ENCODE results near the gene ZNF428. TPM values are rescaled to one million over a fixed set of nuclear protein-coding genes. Genes with fewer than 3 reads are reported as not detected.

Gene ZNF428
- total and polyA plus RNA-seq, 2 experiments from 2014 or later: 21.1 to 23.9 TPM

GRCh38 chr19:43578787-43579186 is 40.6 kb downstream of the ZNF428 start:
- Histone ChIP-seq H3K4me3 (no peak overlapping the region), H2AFZ (no peak overlapping the region), H3K4me1 (ENCODE audit: insufficient read depth) (peaks cover 14% of the 10 kb centered on the region), H3K9me2 (ENCODE audit: insufficient read depth) (no peaks in the 10 kb centered on the region), H3F3A (replicated peaks; ENCODE audit: low read depth) (no peaks in the 10 kb centered on the region; the same call in 1 of the 2 replicates), H3K27ac (ENCODE audit: low read depth) (no peak overlapping the region), H3K79me2 (replicated peaks; ENCODE audit: insufficient read depth) (peaks cover 4% of the 10 kb centered on the region; the same call in 1 of the 2 replicates), H3K4me2 (no peak overlapping the region), H3K27me3 (ENCODE audit: insufficient read depth) (no peaks in the 10 kb centered on the region), H3K36me3 (ENCODE audit: insufficient read depth) (no peaks in the 10 kb centered on the region), H4K20me1 (replicated peaks; ENCODE audit: insufficient read depth) (no peaks in the 10 kb centered on the region)
- Mint-ChIP-seq H3K27me3 (ENCODE audit: insufficient read depth, low read depth, poor library complexity) (peaks cover 8% of the 10 kb centered on the region), H3K4me1 (peaks cover 29% of the 10 kb centered on the region), H3K27ac (no peak overlapping the region), H3K36me3 (ENCODE audit: low read depth) (peaks cover 6% of the 10 kb centered on the region; the same call in 2 of the 3 replicates), H3K4me3 (peak overlapping the region; percentile 92), H3K9me3 (no peaks in the 10 kb centered on the region; the same call in 2 of the 3 replicates)
- TF ChIP-seq CREB1 (CRISPR knock-in tag; IDR thresholded peaks at IDR 0.05; ENCODE audit: low read depth): no peak
- no peak for TF ChIP-seq NANOG (IDR thresholded peaks at IDR 0.05; ENCODE audit: borderline replicate concordance)
- TF ChIP-seq ZNF114 (CRISPR knock-in tag; IDR thresholded peaks at IDR 0.05): no peak
- no peak for TF ChIP-seq ZNF331 (CRISPR knock-in tag; IDR thresholded peaks at IDR 0.05; ENCODE audit: low read depth)
- TF ChIP-seq STAT1 (IDR thresholded peaks at IDR 0.05; ENCODE audit: unreplicated experiment): no peak
- DNase-seq (ENCODE audit: low spot score): no peak
- no peak for ATAC-seq

GRCh38 chr19:43575955-43576878 is 43.2 kb downstream of the ZNF428 start:
- Histone ChIP-seq H3K79me2 (replicated peaks; ENCODE audit: insufficient read depth) (peaks cover 12% of the 10 kb centered on the region; the same call in 1 of the 2 replicates), H3K4me2 (peak overlapping the region; percentile 75), H3K4me1 (ENCODE audit: insufficient read depth) (peaks cover 14% of the 10 kb centered on the region), H3K9me2 (ENCODE audit: insufficient read depth) (no peaks in the 10 kb centered on the region), H3K4me3 (peak overlapping the region; percentile 51), H4K20me1 (replicated peaks; ENCODE audit: insufficient read depth) (no peaks in the 10 kb centered on the region), H2AFZ (no peak overlapping the region), H3F3A (replicated peaks; ENCODE audit: low read depth) (no peaks in the 10 kb centered on the region; the same call in 1 of the 2 replicates), H3K27ac (ENCODE audit: low read depth) (peak overlapping the region; percentile 88), H3K36me3 (ENCODE audit: insufficient read depth) (no peaks in the 10 kb centered on the region), H3K27me3 (ENCODE audit: insufficient read depth) (no peaks in the 10 kb centered on the region)
- ATAC-seq (peak; percentile 4; the same call in 2 of the 3 replicates), DNase-seq (ENCODE audit: low spot score) (no peak)
- Mint-ChIP-seq H3K27me3 (ENCODE audit: insufficient read depth, low read depth, poor library complexity) (peaks cover 8% of the 10 kb centered on the region), H3K36me3 (ENCODE audit: low read depth) (peaks cover 12% of the 10 kb centered on the region), H3K4me3 (peak overlapping the region; percentile 98), H3K27ac (peak overlapping the region; percentile 93), H3K9me3 (no peaks in the 10 kb centered on the region; the same call in 2 of the 3 replicates), H3K4me1 (peaks cover 23% of the 10 kb centered on the region)
- TF ChIP-seq POLR2AphosphoS5 (IDR thresholded peaks at IDR 0.05; ENCODE audit: low read depth): no peak
- no peak for TF ChIP-seq STAT1 (IDR thresholded peaks at IDR 0.05; ENCODE audit: unreplicated experiment)
- no peak for TF ChIP-seq ZNF114 (CRISPR knock-in tag; IDR thresholded peaks at IDR 0.05)
- no peak for TF ChIP-seq JUNB (IDR thresholded peaks at IDR 0.05; ENCODE audit: unreplicated experiment)
- TF ChIP-seq EZH2 (IDR thresholded peaks at IDR 0.05; ENCODE audit: low read depth, unreplicated experiment): no peak
- TF ChIP-seq NANOG (IDR thresholded peaks at IDR 0.05; ENCODE audit: borderline replicate concordance): no peak
- TF ChIP-seq REST (IDR thresholded peaks at IDR 0.05; ENCODE audit: unreplicated experiment): no peak
- no peak for TF ChIP-seq EZH2phosphoT487 (IDR thresholded peaks at IDR 0.05; ENCODE audit: unreplicated experiment)
- TF ChIP-seq CTCF (conservative IDR thresholded peaks at IDR 0.05; ENCODE audit: low read depth in 2 of 2): no peak
- TF ChIP-seq ETS1 (IDR thresholded peaks at IDR 0.05): no peak
- TF ChIP-seq ZNF331 (CRISPR knock-in tag; IDR thresholded peaks at IDR 0.05; ENCODE audit: low read depth): no peak
